Stomach (tissue), 9 donors: ENCODE results near the gene PAPLN. TPM values are rescaled to one million over a fixed set of nuclear protein-coding genes. Genes with fewer than 3 reads are reported as not detected.

Experiments
- DNase-seq, 2 donors: peaks; one replicate each; pipeline versions ENCODE4 v3.0.0 to v3.0.0-alpha.2; 2013 to 2019
- H3K27ac ChIP-seq, 5 donors: fragments of 200-600 bp in 4 of 5; sonication (generic) in 4 of 5; one replicate each; pipeline ENCODE4 v1.5.1; 2013 to 2019; ENCODE audit warnings: mild to moderate bottlenecking in 1 of 5, moderate library complexity in 1 of 5
- H3K27me3 ChIP-seq, 3 donors: fragments of 200-600 bp; sonication (generic); one replicate each; pipeline ENCODE4 v1.5.1; 2017 to 2019; ENCODE audit warnings: mixed run types in 1 of 3
- H3K36me3 ChIP-seq, 4 donors: fragments of 200-600 bp; sonication (generic); 1 replicate in 3 of 4; 2 replicates in 1 of 4; pipeline ENCODE4 v1.5.1; 2016 to 2019
- H3K4me1 ChIP-seq, 4 donors: fragments of 200-600 bp; sonication (generic); one replicate each; pipeline ENCODE4 v1.5.1; 2016 to 2019
- H3K4me3 ChIP-seq, 4 donors: fragments of 200-600 bp; sonication (generic) in 3 of 4; one replicate each; pipeline ENCODE4 v1.5.1; 2016 to 2019; ENCODE audit warnings: mild to moderate bottlenecking in 1 of 4
- H3K9me3 ChIP-seq, 4 donors: fragments of 200-600 bp; sonication (generic); one replicate each; pipeline ENCODE4 v1.5.1; 2016 to 2019
- EP300 ChIP-seq: sonication (generic); formaldehyde crosslinking; IDR thresholded peaks from one replicate; pipeline ENCODE4 v1.6.1; 2017; ENCODE audit warnings: antibody characterized with exemption
- POLR2A ChIP-seq, 4 donors: fragments of 450-650 bp; IDR thresholded peaks; one replicate each; pipeline ENCODE4 v1.6.1; 2016; ENCODE audit warnings: antibody characterized with exemption in 4 of 4, control low read depth in 2 of 4, mild to moderate bottlenecking in 1 of 4, moderate library complexity in 1 of 4
- POLR2AphosphoS5 ChIP-seq, 3 donors: sonication (generic); formaldehyde crosslinking; IDR thresholded peaks; one replicate each; pipeline ENCODE4 v1.6.1; 2016; ENCODE audit warnings: antibody characterized with exemption in 3 of 3
- WGBS, 5 donors: extraction: QIAGEN DNeasy Blood & Tissue Kit in 3 of 5; methylation state at CpG; one replicate each; pipeline versions ENCODE4 v1.1.5 to v1.1.7; 2013 to 2018; 5-methylcytosine and 5-hydroxymethylcytosine counted together
- intact Hi-C: fragments of 100-400 bp; cut with DNase I; formaldehyde crosslinking; loops from one replicate; pipeline ENCODE4 v1.15.1; 2023; ENCODE audit warnings: low total_unique reads
- polyA plus RNA-seq, 3 donors: library from polyadenylated mRNA; stranded (reverse); fragments of 200-250 nt; gene quantifications; one replicate each; pipeline ENCODE4 v1.2.3, GENCODE V29; 2013
- total RNA-seq, 5 donors: library from RNA; depleted of rRNA; stranded (reverse); fragments of >200 nt; gene quantifications; one replicate each; pipeline versions ENCODE4 v1.1.0 to v1.2.3, GENCODE V29; 2014 to 2016
- TF ChIP-seq, protein P1 (sequence below), 7 experiments: fragments of 450-650 bp in 4 of 7; fragments of 200-600 bp in 3 of 7; sonication (generic) in 3 of 7; IDR thresholded peaks; one replicate each; pipeline ENCODE4 v1.5.1; 2016 to 2019; ENCODE audit warnings: antibody characterized with exemption in 7 of 7, control low read depth in 2 of 7, mild to moderate bottlenecking in 1 of 7
- donor health status: healthy with polysubstance abuse.
- donor health status: Bipolar disorder and iron deficiency.
- donor health status: healthy.

PAPLN gene
- total and polyA plus RNA-seq, 8 donors, result 1.1 to 53.1 (median 8.0) TPM

DNA sequence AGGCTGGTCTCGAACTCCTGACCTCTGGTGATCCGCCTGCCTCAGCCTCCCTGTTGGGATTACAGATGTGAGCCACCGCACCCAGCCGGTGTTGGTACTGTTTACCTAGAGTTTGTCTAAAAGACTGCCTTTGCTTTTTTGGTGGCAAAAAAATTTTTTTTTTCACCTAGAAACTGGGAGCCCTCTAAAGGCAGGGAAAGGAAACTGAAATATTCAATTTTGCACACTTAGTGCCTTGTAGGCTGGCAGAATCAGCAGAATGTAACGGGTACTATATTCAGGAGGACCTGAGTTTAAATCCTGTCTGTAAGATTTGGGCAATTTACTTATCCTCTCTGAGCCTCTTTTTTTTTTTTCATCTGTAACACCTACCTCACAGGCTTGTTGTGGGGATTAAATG lies 43.6 kb downstream of the PAPLN start:
- Histone ChIP-seq H3K27me3 (no peaks in the 10 kb centered on the region), H3K4me3 (no peak overlapping the region), H3K4me1 (no peaks in the 10 kb centered on the region), H3K27ac (no peak overlapping the region), H3K36me3 (peaks cover 46 to 100% (median 98%) of the 10 kb centered on the region in 4 donors), H3K9me3 (no peaks in the 10 kb centered on the region)
- no peak for DNase-seq
- WGBS, 5 donors, result 93 to 99% (median 97%) methylated on average over 4 to 5 of the region's 5 CpGs
- TF ChIP-seq POLR2AphosphoS5 (IDR thresholded peaks at IDR 0.05) (no peak), POLR2A (IDR thresholded peaks at IDR 0.05) (no peak), EP300 (no peak)
- TF ChIP-seq, protein P1, sequence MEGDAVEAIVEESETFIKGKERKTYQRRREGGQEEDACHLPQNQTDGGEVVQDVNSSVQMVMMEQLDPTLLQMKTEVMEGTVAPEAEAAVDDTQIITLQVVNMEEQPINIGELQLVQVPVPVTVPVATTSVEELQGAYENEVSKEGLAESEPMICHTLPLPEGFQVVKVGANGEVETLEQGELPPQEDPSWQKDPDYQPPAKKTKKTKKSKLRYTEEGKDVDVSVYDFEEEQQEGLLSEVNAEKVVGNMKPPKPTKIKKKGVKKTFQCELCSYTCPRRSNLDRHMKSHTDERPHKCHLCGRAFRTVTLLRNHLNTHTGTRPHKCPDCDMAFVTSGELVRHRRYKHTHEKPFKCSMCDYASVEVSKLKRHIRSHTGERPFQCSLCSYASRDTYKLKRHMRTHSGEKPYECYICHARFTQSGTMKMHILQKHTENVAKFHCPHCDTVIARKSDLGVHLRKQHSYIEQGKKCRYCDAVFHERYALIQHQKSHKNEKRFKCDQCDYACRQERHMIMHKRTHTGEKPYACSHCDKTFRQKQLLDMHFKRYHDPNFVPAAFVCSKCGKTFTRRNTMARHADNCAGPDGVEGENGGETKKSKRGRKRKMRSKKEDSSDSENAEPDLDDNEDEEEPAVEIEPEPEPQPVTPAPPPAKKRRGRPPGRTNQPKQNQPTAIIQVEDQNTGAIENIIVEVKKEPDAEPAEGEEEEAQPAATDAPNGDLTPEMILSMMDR (IDR thresholded peaks at IDR 0.05), result no peak
- intact Hi-C loops, result no loop called here

DNA sequence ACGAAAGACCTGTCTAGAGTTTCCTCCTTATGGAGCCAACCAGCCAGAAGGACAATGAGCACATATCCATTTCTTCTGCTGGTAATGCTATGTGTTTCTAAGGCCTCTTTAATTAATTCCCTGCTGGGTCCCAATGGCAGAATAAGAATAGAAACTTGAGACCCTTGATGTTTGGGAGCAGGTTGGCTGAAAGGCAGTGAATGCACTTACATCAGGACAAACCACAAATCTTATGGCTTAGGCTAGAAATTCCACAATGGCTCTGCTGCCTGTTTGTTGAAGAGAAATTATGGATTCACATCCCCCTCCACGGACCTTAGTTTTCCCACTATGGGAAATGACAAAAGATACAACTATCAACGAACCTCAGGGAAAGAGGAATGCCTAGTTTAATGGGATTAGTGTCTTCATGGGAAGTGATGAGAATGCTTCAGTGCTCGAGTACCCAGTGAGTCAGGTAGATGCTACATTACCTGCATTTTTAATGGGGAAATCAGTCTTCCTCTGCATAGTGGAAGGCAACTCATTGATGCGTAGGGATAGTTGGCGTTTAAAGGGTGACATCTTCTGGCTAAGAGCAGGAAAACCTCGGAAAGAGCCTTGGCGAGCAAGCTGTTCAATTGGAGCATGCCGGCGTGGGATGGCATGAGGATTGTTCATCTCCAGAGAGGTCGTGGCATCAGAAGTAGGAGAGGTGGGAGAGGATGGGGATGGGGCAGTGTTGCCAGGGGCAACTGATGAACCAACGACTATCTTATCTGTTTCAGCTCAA lies 46.5 kb downstream of the PAPLN start:
- no peaks in the 10 kb centered on the region for H3K27me3 ChIP-seq
- WGBS, 5 donors, result 60 to 72% (median 69%) methylated on average over 12 of the region's 12 CpGs
- no peak overlapping the region for H3K27ac ChIP-seq
- DNase-seq, result peak in 1 of 2 donors; percentile 41
- TF ChIP-seq, protein P1 (IDR thresholded peaks at IDR 0.05), result no peak
- TF ChIP-seq POLR2AphosphoS5 (IDR thresholded peaks at IDR 0.05) (no peak), POLR2A (IDR thresholded peaks at IDR 0.05) (no peak)
- peaks cover 40 to 100% (median 94%) of the 10 kb centered on the region in 4 donors for H3K36me3 ChIP-seq
- peaks cover 0 to 8% (median 0%) of the 10 kb centered on the region in 4 donors for H3K4me1 ChIP-seq
- intact Hi-C loops, result no loop called here
- H3K9me3 ChIP-seq, result no peaks in the 10 kb centered on the region
- no peak overlapping the region for H3K4me3 ChIP-seq

DNA sequence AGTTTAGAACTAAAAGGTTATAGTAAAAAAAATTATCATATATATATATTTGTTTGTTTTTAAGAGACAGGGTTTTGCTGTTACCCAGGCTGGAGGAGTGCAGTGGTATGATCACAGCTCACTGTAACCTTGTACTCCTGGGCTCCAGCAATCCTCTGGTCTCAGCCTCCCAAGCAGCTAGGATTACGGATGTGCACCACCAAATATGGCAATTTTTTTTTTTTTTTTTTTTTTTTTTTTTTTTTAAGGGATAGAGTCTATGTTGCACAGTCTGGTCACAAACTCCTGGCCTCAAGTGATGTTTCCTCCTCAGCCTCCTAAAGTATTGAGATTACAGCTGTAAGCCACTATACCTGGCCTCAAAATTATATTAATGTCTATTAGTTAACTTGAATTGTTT lies 48.7 kb downstream of the PAPLN start:
- H3K27ac ChIP-seq, result no peak overlapping the region
- H3K27me3 ChIP-seq, result no peaks in the 10 kb centered on the region
- intact Hi-C loops, result no loop called here
- TF ChIP-seq POLR2AphosphoS5 (IDR thresholded peaks at IDR 0.05) (no peak), POLR2A (IDR thresholded peaks at IDR 0.05) (no peak), EP300 (no peak)
- TF ChIP-seq, protein P1 (IDR thresholded peaks at IDR 0.05), result no peak
- H3K4me1 ChIP-seq, result peaks cover 0 to 30% (median 12%) of the 10 kb centered on the region in 4 donors
- no peak overlapping the region for H3K4me3 ChIP-seq
- DNase-seq, result no peak
- peaks cover 31 to 88% (median 78%) of the 10 kb centered on the region in 4 donors for H3K36me3 ChIP-seq
- H3K9me3 ChIP-seq, result no peaks in the 10 kb centered on the region
- WGBS, 5 donors, result 84 to 100% (median 93%) methylated on average over 1 of the region's 1 CpG

DNA sequence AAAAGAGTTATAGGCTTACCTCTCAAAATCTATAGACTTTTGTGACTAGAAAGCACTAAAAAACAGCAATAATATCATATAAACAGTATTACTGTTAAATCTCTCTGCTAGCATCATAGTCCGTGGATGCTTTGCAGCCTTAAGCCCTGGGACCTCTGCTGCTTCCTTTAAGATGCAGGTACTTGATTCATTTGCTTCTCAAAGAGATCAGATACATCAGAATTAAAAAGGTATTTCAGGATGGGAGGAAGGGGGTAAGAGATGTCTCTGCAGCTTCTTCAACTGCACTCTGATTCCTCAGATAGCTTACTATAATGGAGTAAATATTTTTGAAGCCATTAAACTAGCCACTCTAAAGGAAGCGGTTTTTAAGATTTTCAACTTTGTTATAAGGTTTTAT lies 49.3 kb downstream of the PAPLN start:
- H3K9me3 ChIP-seq, result no peaks in the 10 kb centered on the region
- H3K27ac ChIP-seq, result no peak overlapping the region
- TF ChIP-seq POLR2AphosphoS5 (IDR thresholded peaks at IDR 0.05) (no peak), EP300 (no peak), POLR2A (IDR thresholded peaks at IDR 0.05) (no peak)
- TF ChIP-seq, protein P1 (IDR thresholded peaks at IDR 0.05), result no peak
- 89 to 97% (median 94%) methylated on average over 2 of the region's 2 CpGs for WGBS, 5 donors
- H3K27me3 ChIP-seq, result no peaks in the 10 kb centered on the region
- intact Hi-C loops, result no loop called here
- peaks cover 33 to 87% (median 78%) of the 10 kb centered on the region in 4 donors for H3K36me3 ChIP-seq
- no peak overlapping the region for H3K4me3 ChIP-seq
- H3K4me1 ChIP-seq, result peaks cover 0 to 35% (median 15%) of the 10 kb centered on the region in 4 donors
- DNase-seq, result no peak
